Aorta (tissue), 5 donors: ENCODE results near the gene STRBP. TPM values are rescaled to one million over a fixed set of nuclear protein-coding genes. Genes with fewer than 3 reads are reported as not detected.

Source experiments
- ATAC-seq: fragments of 200-7000 bp; cut with Tn5 transposase; one replicate; pipeline ENCODE4 v1.9.1; 2022; ENCODE audit warnings: moderate library complexity; ENCODE audit not compliant: low FRiP score
- DNase-seq, 2 donors: peaks; one replicate each; pipeline ENCODE4 v3.0.0-alpha.2; 2020
- H3K27ac ChIP-seq, 2 donors: one replicate each; pipeline ENCODE4 v1.5.1; 2013; ENCODE audit warnings: low read length in 2 of 2, mild to moderate bottlenecking in 2 of 2, moderate library complexity in 2 of 2, control low read depth in 1 of 2, inconsistent platforms in 1 of 2, low read depth in 1 of 2
- H3K27me3 ChIP-seq, 2 donors: one replicate each; pipeline ENCODE4 v1.6.1; 2013; ENCODE audit warnings: control low read depth in 1 of 2, low read length in 1 of 2, mild to moderate bottlenecking in 1 of 2, moderate library complexity in 1 of 2; ENCODE audit not compliant: insufficient read depth in 2 of 2, control insufficient read depth in 1 of 2
- H3K36me3 ChIP-seq, 2 donors: one replicate each; pipeline ENCODE4 v1.6.1; 2013; ENCODE audit warnings: control low read depth in 1 of 2, low read length in 1 of 2, mild to moderate bottlenecking in 1 of 2; ENCODE audit not compliant: insufficient read depth in 2 of 2, control insufficient read depth in 1 of 2
- H3K4me1 ChIP-seq, 2 donors: one replicate each; pipeline ENCODE4 v1.6.1; 2013; ENCODE audit warnings: low read length in 2 of 2, control low read depth in 1 of 2, mild to moderate bottlenecking in 1 of 2, moderate library complexity in 1 of 2; ENCODE audit not compliant: insufficient read depth in 2 of 2, control insufficient read depth in 1 of 2
- H3K4me3 ChIP-seq, 2 donors: one replicate each; pipeline ENCODE4 v1.5.1; 2013; ENCODE audit warnings: low read length in 2 of 2, control low read depth in 1 of 2, mild to moderate bottlenecking in 1 of 2
- H3K9me3 ChIP-seq: one replicate; pipeline ENCODE4 v1.6.1; 2013; ENCODE audit warnings: mild to moderate bottlenecking, low read length; ENCODE audit not compliant: control insufficient read depth
- WGBS, 2 donors: extraction: QIAGEN DNeasy Blood & Tissue Kit; methylation state at CpG; one replicate each; pipeline ENCODE4 v1.1.7; 2013; 5-methylcytosine and 5-hydroxymethylcytosine counted together
- intact Hi-C, 2 donors: fragments of 100-400 bp; cut with DNase I; formaldehyde crosslinking; loops; one replicate each; pipeline versions ENCODE4 v1.14.2 to v1.15.0; 2022
- polyA plus RNA-seq, 2 donors: library from polyadenylated mRNA; stranded (reverse); fragments of 200-250 nt; gene quantifications; one replicate each; pipeline ENCODE4 v1.2.3, GENCODE V29; 2013
- total RNA-seq, 2 donors: library from RNA; stranded (reverse); fragmentation: NEBNext Ultra II Directional; extraction: Animal tissue kit (Norgen Biotek cat#: 25700); gene quantifications; one replicate each; pipeline ENCODE4 v1.2.1, GENCODE V29; 2021
- donor health status: healthy with polysubstance abuse.
- donor health status: Bipolar disorder and iron deficiency.
- donor health status: DM: no; HTN: no; CAD: no.
- donor health status: DM: no; HTN: no; CAD: no.
- donor health status: DM: yes; HTN: yes; CAD: no.

The STRBP gene
- total and polyA plus RNA-seq, 4 donors: 5.4 to 27.3 (median 8.6) TPM

- Histone ChIP-seq H3K4me1 (no peaks in the 10 kb centered on the region), H3K4me3 (no peak overlapping the region), H3K27ac (no peak overlapping the region), H3K9me3 (no peaks in the 10 kb centered on the region), H3K27me3 (no peaks in the 10 kb centered on the region), H3K36me3 (no peaks in the 10 kb centered on the region)
- DNase-seq (no peak), ATAC-seq (no peak)
- WGBS, 2 donors: 96 to 100% methylated on average over 2 of the region's 2 CpGs
- intact Hi-C loops: no loop called here
Observed at GRCh38 chr9:123164285-123164684, 104.1 kb downstream of the STRBP start.

GRCh38 chr9:123162791-123163345 is 105.5 kb downstream of the STRBP start:
- 86 to 92% methylated on average over 2 of the region's 2 CpGs for WGBS, 2 donors
- intact Hi-C loops: no loop called here

GRCh38 chr9:123162360-123162759 is 106.0 kb downstream of the STRBP start:
- Histone ChIP-seq H3K4me1 (no peaks in the 10 kb centered on the region), H3K27ac (no peak overlapping the region), H3K27me3 (no peaks in the 10 kb centered on the region), H3K36me3 (no peaks in the 10 kb centered on the region), H3K9me3 (no peaks in the 10 kb centered on the region), H3K4me3 (no peak overlapping the region)
- no peak for DNase-seq
- 93 to 98% methylated on average over 1 of the region's 1 CpG for WGBS, 2 donors
- intact Hi-C loops: no loop called here
- no peak for ATAC-seq

More at GRCh38 chr9:123162791-123163345, 105.5 kb downstream of the STRBP start:
- Histone ChIP-seq H3K4me3 (no peak overlapping the region), H3K9me3 (no peaks in the 10 kb centered on the region), H3K27me3 (no peaks in the 10 kb centered on the region), H3K36me3 (no peaks in the 10 kb centered on the region), H3K27ac (no peak overlapping the region), H3K4me1 (no peaks in the 10 kb centered on the region)
- ATAC-seq (no peak), DNase-seq (no peak)

- Histone ChIP-seq H3K27me3 (no peaks in the 10 kb centered on the region), H3K4me3 (no peak overlapping the region), H3K4me1 (no peaks in the 10 kb centered on the region), H3K36me3 (no peaks in the 10 kb centered on the region), H3K9me3 (no peaks in the 10 kb centered on the region), H3K27ac (no peak overlapping the region)
- ATAC-seq (no peak), DNase-seq (no peak)
- WGBS, 2 donors: 90% methylated on average over 3 of the region's 3 CpGs
- intact Hi-C loops: no loop called here
Observed at GRCh38 chr9:123157221-123157620, 111.2 kb downstream of the STRBP start.

- WGBS, 2 donors: 86 to 91% methylated on average over 5 of the region's 5 CpGs
- no peak for ATAC-seq
- intact Hi-C loops: no loop called here
Observed at GRCh38 chr9:123150708-123151503, 117.5 kb downstream of the STRBP start.

GRCh38 chr9:123149067-123149466 is 119.3 kb downstream of the STRBP start:
- no peaks in the 10 kb centered on the region for H3K27me3 ChIP-seq
- intact Hi-C loops: no loop called here
- WGBS, 2 donors: 41 to 46% methylated on average over 1 of the region's 1 CpG
- H3K4me3 ChIP-seq: no peak overlapping the region
- H3K4me1 ChIP-seq: no peaks in the 10 kb centered on the region
- no peak overlapping the region for H3K27ac ChIP-seq
- ATAC-seq (no peak), DNase-seq (no peak)
- no peaks in the 10 kb centered on the region for H3K36me3 ChIP-seq
- H3K9me3 ChIP-seq: no peaks in the 10 kb centered on the region

More at GRCh38 chr9:123150708-123151503, 117.5 kb downstream of the STRBP start:
- Histone ChIP-seq H3K27ac (no peak overlapping the region), H3K27me3 (no peaks in the 10 kb centered on the region), H3K4me3 (no peak overlapping the region), H3K4me1 (no peaks in the 10 kb centered on the region), H3K9me3 (no peaks in the 10 kb centered on the region), H3K36me3 (no peaks in the 10 kb centered on the region)
- no peak for DNase-seq

- intact Hi-C loops: no loop called here
- Histone ChIP-seq H3K27me3 (no peaks in the 10 kb centered on the region), H3K4me1 (no peaks in the 10 kb centered on the region), H3K27ac (no peak overlapping the region), H3K36me3 (peaks cover 0 to 1% of the 10 kb centered on the region in 2 donors), H3K9me3 (no peaks in the 10 kb centered on the region), H3K4me3 (no peak overlapping the region)
- DNase-seq (no peak), ATAC-seq (no peak)
- WGBS, 2 donors: 66 to 75% methylated on average over 2 of the region's 2 CpGs
Observed at GRCh38 chr9:123138163-123138562, 130.2 kb downstream of the STRBP start.

GRCh38 chr9:123135430-123135829 is 133.0 kb downstream of the STRBP start:
- H3K36me3 ChIP-seq: peaks cover 0 to 1% of the 10 kb centered on the region in 2 donors
- H3K4me3 ChIP-seq: no peak overlapping the region
- DNase-seq (no peak), ATAC-seq (no peak)
- H3K9me3 ChIP-seq: no peaks in the 10 kb centered on the region
- no peak overlapping the region for H3K27ac ChIP-seq
- intact Hi-C loops: no loop called here
- peaks cover 0 to 1% of the 10 kb centered on the region in 2 donors for H3K4me1 ChIP-seq
- 84 to 85% methylated on average over 5 of the region's 5 CpGs for WGBS, 2 donors
- H3K27me3 ChIP-seq: no peaks in the 10 kb centered on the region

- Histone ChIP-seq H3K9me3 (no peaks in the 10 kb centered on the region), H3K27ac (no peak overlapping the region), H3K27me3 (no peaks in the 10 kb centered on the region), H3K4me3 (no peak overlapping the region), H3K4me1 (peaks cover 0 to 1% of the 10 kb centered on the region in 2 donors), H3K36me3 (peaks cover 0 to 2% of the 10 kb centered on the region in 2 donors)
- intact Hi-C loops: no loop called here
- no peak for DNase-seq
- ATAC-seq: no peak
- 91 to 94% methylated on average over 6 of the region's 6 CpGs for WGBS, 2 donors
Observed at GRCh38 chr9:123132696-123133095, 135.7 kb downstream of the STRBP start.
